SK-N-SH (cell line): ENCODE data around the gene MAPT.

Experiments
- CTCF ChIP-seq: fragments of 200-600 bp; sonication (generic); IDR thresholded peaks from 2 replicates; pipeline ENCODE4 v1.6.1; 2017; ENCODE audit warnings: antibody characterized with exemption, mild to moderate bottlenecking, moderate library complexity
- GATA2 ChIP-seq: sonication (generic); formaldehyde crosslinking; IDR thresholded peaks from 2 replicates; pipeline ENCODE4 v1.5.0; 2020; ENCODE audit warnings: mild to moderate bottlenecking, missing genetic modification reagents
- NRF1 ChIP-seq: IDR thresholded peaks from 2 replicates; pipeline ENCODE4 v1.6.1; 2012; ENCODE audit warnings: low read depth, mild to moderate bottlenecking, low read length
- POLR2AphosphoS5 ChIP-seq: IDR thresholded peaks from 2 replicates; pipeline ENCODE4 v1.6.1; 2012; ENCODE audit warnings: low read depth, low read length

DNA sequence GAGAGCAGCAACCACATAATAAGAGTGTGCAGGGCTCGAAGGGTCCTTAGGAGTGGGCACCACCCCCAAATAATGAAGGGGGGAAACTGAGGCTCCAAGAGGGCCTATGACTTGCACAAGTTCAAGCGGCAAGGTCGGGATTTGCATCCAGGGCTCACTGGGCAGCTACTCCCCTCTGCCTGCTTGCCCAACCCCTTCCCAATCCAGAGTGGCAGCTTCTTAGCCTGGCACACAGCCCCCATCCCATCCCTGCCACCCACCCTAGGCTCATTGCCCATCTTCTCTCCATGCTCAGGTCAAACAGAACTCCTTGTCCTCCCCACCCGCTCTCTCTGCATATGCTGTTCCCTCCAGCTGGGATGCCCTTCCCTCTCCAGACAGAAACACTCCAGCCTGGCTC lies 47.3 kb upstream of the MAPT start:
- TF ChIP-seq CTCF (no peak), GATA2 (CRISPR knock-in tag) (no peak), POLR2AphosphoS5 (no peak), NRF1 (no peak)
